Measurements from ENCODE around the gene TUBG1.

DNA sequence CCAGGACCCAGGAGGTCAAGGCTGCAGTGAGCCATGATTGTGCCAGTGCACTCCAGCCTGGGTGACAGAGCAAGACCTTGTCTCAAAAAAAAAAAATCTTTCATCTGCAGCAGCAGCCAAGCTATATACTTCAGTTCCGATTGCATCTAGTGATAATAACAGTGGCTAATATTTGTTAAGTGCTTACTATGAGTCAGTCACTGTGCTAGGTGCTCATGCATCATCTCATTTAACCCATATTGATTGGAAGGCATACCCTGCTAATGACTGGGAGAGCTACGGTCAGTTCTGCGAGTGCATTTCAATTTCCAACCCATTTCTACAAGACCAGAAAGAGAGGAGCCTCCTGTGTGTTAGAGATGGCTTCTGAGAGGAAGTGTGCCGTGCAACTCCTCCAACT lies 41.9 kb downstream of the TUBG1 start:
- no peak for TF ChIP-seq CTCF (IDR thresholded peaks at IDR 0.05)
- TF ChIP-seq ZFX (IDR thresholded peaks at IDR 0.05; ENCODE audit: borderline replicate concordance): no peak
